ENCODE results near the gene ZNF487.

Gene ZNF487

DNA sequence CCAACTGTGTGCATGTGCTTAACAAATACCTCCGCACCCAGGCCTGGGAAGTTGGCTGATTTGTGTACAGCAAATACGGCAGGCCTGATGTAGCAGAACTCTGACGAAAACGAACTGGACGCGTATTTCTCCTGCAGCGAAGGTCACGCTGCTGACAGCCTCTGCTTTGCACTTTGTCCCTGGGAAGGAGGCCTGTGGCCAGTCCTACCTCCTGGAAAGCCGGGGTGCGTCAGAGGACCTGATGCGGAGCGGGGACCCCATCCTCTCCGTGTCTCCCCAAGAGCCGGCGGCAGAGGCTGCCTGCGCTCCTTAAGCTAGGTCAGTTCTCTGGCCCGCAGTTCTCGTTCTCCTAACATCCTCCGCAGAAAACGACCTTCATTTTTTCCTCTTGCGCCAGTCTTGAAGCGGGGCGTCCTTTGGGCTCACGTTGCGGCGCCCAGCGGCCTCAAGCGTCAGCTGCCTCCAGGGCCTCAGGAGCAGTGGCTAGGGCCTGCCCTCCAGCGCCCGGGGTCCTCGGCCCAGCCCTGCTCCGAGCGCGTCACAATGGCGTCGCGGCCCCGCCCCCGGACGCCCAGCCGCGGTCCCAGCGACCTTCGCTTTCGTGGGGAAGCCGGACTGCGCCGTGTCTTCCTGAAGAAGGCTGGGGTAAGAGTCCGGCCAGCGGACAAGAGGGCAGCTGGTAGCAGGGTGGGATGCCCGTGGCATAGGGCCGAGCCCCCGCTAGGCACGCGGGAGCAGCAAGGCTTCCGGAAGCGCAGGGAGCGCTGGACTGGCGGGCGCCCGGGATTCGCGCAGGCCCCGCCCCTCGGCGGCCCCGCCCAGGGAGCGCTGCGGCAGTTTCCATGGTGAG is at the start of gene ZNF487 (continued):
- TF ChIP-seq SCRT2 (tag by site-specific recombination; IDR thresholded peaks at IDR 0.05) (no peak), ZNF624 (tag by site-specific recombination; IDR thresholded peaks at IDR 0.05) (no peak), ZNF626 (tag by site-specific recombination; IDR thresholded peaks at IDR 0.05) (no peak), TCF7L2 (IDR thresholded peaks at IDR 0.05; ENCODE audit: borderline replicate concordance, low read depth, low read length) (no peak), SCRT1 (tag by site-specific recombination; IDR thresholded peaks at IDR 0.05; ENCODE audit: borderline replicate concordance) (no peak), ZNF16 (tag by site-specific recombination; IDR thresholded peaks at IDR 0.05; ENCODE audit: low read depth) (no peak), ZIC2 (tag by site-specific recombination; IDR thresholded peaks at IDR 0.05) (peak; percentile 83), ZEB2 (tag by site-specific recombination; IDR thresholded peaks at IDR 0.05) (peak; percentile 86), INSM2 (tag by site-specific recombination; IDR thresholded peaks at IDR 0.05) (peak; percentile 48), MEIS1 (CRISPR knock-in tag; IDR thresholded peaks at IDR 0.05; ENCODE audit: borderline replicate concordance) (no peak), ZNF311 (tag by site-specific recombination; IDR thresholded peaks at IDR 0.05; ENCODE audit: borderline replicate concordance) (no peak), MZF1 (tag by site-specific recombination; IDR thresholded peaks at IDR 0.05; ENCODE audit: borderline replicate concordance) (no peak), OVOL3 (tag by site-specific recombination; IDR thresholded peaks at IDR 0.05) (no peak), ZNF792 (tag by site-specific recombination; IDR thresholded peaks at IDR 0.05) (no peak), ZNF48 (tag by site-specific recombination; IDR thresholded peaks at IDR 0.05) (no peak), ZXDB (tag by site-specific recombination; IDR thresholded peaks at IDR 0.05) (peak; percentile 96), ZNF776 (tag by site-specific recombination; IDR thresholded peaks at IDR 0.05; ENCODE audit: borderline replicate concordance) (no peak), KLF7 (tag by site-specific recombination; IDR thresholded peaks at IDR 0.05; ENCODE audit: borderline replicate concordance) (peak; percentile 40; the same call in 1 of the 2 replicates), ZNF777 (tag by site-specific recombination; IDR thresholded peaks at IDR 0.05; ENCODE audit: borderline replicate concordance) (no peak), ZBTB1 (tag by site-specific recombination; IDR thresholded peaks at IDR 0.05) (no peak), ZNF114 (tag by site-specific recombination; IDR thresholded peaks at IDR 0.05) (no peak), ZNF26 (tag by site-specific recombination; IDR thresholded peaks at IDR 0.05) (no peak), ZNF639 (tag by site-specific recombination; IDR thresholded peaks at IDR 0.05) (no peak), ZNF146 (tag by site-specific recombination; IDR thresholded peaks at IDR 0.05) (no peak), BCL11A (tag by site-specific recombination; IDR thresholded peaks at IDR 0.05; ENCODE audit: low read depth) (no peak)
- TF ChIP-seq, protein P1, sequence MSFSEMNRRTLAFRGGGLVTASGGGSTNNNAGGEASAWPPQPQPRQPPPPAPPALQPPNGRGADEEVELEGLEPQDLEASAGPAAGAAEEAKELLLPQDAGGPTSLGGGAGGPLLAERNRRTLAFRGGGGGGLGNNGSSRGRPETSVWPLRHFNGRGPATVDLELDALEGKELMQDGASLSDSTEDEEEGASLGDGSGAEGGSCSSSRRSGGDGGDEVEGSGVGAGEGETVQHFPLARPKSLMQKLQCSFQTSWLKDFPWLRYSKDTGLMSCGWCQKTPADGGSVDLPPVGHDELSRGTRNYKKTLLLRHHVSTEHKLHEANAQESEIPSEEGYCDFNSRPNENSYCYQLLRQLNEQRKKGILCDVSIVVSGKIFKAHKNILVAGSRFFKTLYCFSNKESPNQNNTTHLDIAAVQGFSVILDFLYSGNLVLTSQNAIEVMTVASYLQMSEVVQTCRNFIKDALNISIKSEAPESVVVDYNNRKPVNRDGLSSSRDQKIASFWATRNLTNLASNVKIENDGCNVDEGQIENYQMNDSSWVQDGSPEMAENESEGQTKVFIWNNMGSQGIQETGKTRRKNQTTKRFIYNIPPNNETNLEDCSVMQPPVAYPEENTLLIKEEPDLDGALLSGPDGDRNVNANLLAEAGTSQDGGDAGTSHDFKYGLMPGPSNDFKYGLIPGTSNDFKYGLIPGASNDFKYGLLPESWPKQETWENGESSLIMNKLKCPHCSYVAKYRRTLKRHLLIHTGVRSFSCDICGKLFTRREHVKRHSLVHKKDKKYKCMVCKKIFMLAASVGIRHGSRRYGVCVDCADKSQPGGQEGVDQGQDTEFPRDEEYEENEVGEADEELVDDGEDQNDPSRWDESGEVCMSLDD (tag by site-specific recombination; IDR thresholded peaks at IDR 0.05): 0 out of 2 replicates have a peak, but pooled peaks have one; percentile 57
- TF ChIP-seq, protein P2, sequence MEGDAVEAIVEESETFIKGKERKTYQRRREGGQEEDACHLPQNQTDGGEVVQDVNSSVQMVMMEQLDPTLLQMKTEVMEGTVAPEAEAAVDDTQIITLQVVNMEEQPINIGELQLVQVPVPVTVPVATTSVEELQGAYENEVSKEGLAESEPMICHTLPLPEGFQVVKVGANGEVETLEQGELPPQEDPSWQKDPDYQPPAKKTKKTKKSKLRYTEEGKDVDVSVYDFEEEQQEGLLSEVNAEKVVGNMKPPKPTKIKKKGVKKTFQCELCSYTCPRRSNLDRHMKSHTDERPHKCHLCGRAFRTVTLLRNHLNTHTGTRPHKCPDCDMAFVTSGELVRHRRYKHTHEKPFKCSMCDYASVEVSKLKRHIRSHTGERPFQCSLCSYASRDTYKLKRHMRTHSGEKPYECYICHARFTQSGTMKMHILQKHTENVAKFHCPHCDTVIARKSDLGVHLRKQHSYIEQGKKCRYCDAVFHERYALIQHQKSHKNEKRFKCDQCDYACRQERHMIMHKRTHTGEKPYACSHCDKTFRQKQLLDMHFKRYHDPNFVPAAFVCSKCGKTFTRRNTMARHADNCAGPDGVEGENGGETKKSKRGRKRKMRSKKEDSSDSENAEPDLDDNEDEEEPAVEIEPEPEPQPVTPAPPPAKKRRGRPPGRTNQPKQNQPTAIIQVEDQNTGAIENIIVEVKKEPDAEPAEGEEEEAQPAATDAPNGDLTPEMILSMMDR (tag by site-specific recombination; IDR thresholded peaks at IDR 0.05): peak; percentile 88
- TF ChIP-seq, protein P3, sequence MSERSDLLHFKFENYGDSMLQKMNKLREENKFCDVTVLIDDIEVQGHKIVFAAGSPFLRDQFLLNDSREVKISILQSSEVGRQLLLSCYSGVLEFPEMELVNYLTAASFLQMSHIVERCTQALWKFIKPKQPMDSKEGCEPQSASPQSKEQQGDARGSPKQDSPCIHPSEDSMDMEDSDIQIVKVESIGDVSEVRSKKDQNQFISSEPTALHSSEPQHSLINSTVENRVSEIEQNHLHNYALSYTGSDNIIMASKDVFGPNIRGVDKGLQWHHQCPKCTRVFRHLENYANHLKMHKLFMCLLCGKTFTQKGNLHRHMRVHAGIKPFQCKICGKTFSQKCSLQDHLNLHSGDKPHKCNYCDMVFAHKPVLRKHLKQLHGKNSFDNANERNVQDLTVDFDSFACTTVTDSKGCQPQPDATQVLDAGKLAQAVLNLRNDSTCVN (tag by site-specific recombination; optimal IDR thresholded peaks at IDR 0.05): peak; percentile 90

Data from HEK293 (cell line).